GM19395 (cell line): ENCODE measurements around the gene KAZALD1.

Experiments used
- ATAC-seq: cut with Tn5 transposase; IDR thresholded peaks from one replicate; pipeline ENCODE4 v1.9.1; 2021; ENCODE audit warnings: mild to moderate bottlenecking, moderate library complexity; ENCODE audit not compliant: unreplicated experiment

The KAZALD1 gene

GRCh38 chr10:101094121-101094879 lies 32.5 kb downstream of the KAZALD1 start:
- ATAC-seq: no peak

GRCh38 chr10:101095004-101095403 lies 33.2 kb downstream of the KAZALD1 start:
- ATAC-seq: no peak

- no peak for ATAC-seq
Observed at GRCh38 chr10:101095550-101096213, 33.9 kb downstream of the KAZALD1 start.

GRCh38 chr10:101096378-101096777 lies 34.6 kb downstream of the KAZALD1 start:
- ATAC-seq: no peak

GRCh38 chr10:101097881-101098280 lies 36.1 kb downstream of the KAZALD1 start:
- ATAC-seq: no peak

GRCh38 chr10:101099901-101100300 lies 38.1 kb downstream of the KAZALD1 start:
- no peak for ATAC-seq

GRCh38 chr10:101101372-101101881 lies 39.6 kb downstream of the KAZALD1 start:
- ATAC-seq: no peak

- no peak for ATAC-seq
Observed at GRCh38 chr10:101103430-101103829, 41.6 kb downstream of the KAZALD1 start.

GRCh38 chr10:101106351-101106750 lies 44.6 kb downstream of the KAZALD1 start:
- ATAC-seq: no peak

GRCh38 chr10:101107771-101108170 lies 46.0 kb downstream of the KAZALD1 start:
- no peak for ATAC-seq

- ATAC-seq: no peak
Observed at GRCh38 chr10:101110856-101111523, 49.2 kb downstream of the KAZALD1 start.

GRCh38 chr10:101111547-101111946 lies 49.8 kb downstream of the KAZALD1 start:
- no peak for ATAC-seq

- ATAC-seq: no peak
Observed at GRCh38 chr10:101112799-101113594, 51.2 kb downstream of the KAZALD1 start.

- ATAC-seq: no peak
Observed at GRCh38 chr10:101113890-101114403, 52.2 kb downstream of the KAZALD1 start.

GRCh38 chr10:101114646-101115045 lies 52.9 kb downstream of the KAZALD1 start:
- ATAC-seq: no peak
